ENCODE measurements around the gene SETD7.

The SETD7 gene

GRCh38 chr4:139589336-139590018, 33.5 kb upstream of the SETD7 start:
- DNase-seq (ENCODE audit: extremely low spot score): no peak
- POLR2A ChIA-PET: no interaction called here
- no peak for TF ChIP-seq CTCF (IDR thresholded peaks at IDR 0.05; ENCODE audit: control extremely low read depth, extremely low read depth, low read depth, missing control alignments)
- CTCF ChIA-PET: interaction anchor here (1.1 kb wide), 1 partner anchor 14 kb away, joined by 3 read pairs; no protein-coding TSS in a partner anchor

- CTCF ChIA-PET: interaction anchor here (1.1 to 1.6 kb wide), 3 partner anchors 16 to 33 kb away, joined by 3 to 5 read pairs (median 4); no protein-coding TSS in a partner anchor
- no peak for TF ChIP-seq CTCF (IDR thresholded peaks at IDR 0.05; ENCODE audit: control extremely low read depth, extremely low read depth, low read depth, missing control alignments)
- POLR2A ChIA-PET: no interaction called here
- no peak for DNase-seq (ENCODE audit: extremely low spot score)
Observed at GRCh38 chr4:139587446-139587845, 31.4 kb upstream of the SETD7 start.

GRCh38 chr4:139585473-139585872, 29.5 kb upstream of the SETD7 start:
- ChIA-PET CTCF (interaction anchor here (1.2 to 2.0 kb wide), 2 partner anchors 66 to 88 kb away, joined by 4 to 6 read pairs; no protein-coding TSS in a partner anchor), POLR2A (no interaction called here)
- TF ChIP-seq CTCF (IDR thresholded peaks at IDR 0.05; ENCODE audit: control extremely low read depth, extremely low read depth, low read depth, missing control alignments): no peak
- DNase-seq (ENCODE audit: extremely low spot score): no peak

GRCh38 chr4:139584784-139585183, 28.8 kb upstream of the SETD7 start:
- no peak for DNase-seq (ENCODE audit: extremely low spot score)
- ChIA-PET CTCF (interaction anchor here (2.0 to 2.2 kb wide), 2 partner anchors 19 to 67 kb away, joined by 5 to 6 read pairs; no protein-coding TSS in a partner anchor), POLR2A (no interaction called here)
- no peak for TF ChIP-seq CTCF (IDR thresholded peaks at IDR 0.05; ENCODE audit: control extremely low read depth, extremely low read depth, low read depth, missing control alignments)

GRCh38 chr4:139584013-139584412, 28.0 kb upstream of the SETD7 start:
- ChIA-PET POLR2A (interaction anchor here (0.6 kb wide), 1 partner anchor 44 kb away, joined by 3 read pairs; no protein-coding TSS in a partner anchor), CTCF (interaction anchor here (2.0 to 2.2 kb wide), 2 partner anchors 20 to 68 kb away, joined by 5 to 6 read pairs; no protein-coding TSS in a partner anchor)
- TF ChIP-seq CTCF (IDR thresholded peaks at IDR 0.05; ENCODE audit: control extremely low read depth, extremely low read depth, low read depth, missing control alignments): no peak
- DNase-seq (ENCODE audit: extremely low spot score): no peak

GRCh38 chr4:139582044-139582443, 26.0 kb upstream of the SETD7 start:
- TF ChIP-seq CTCF (IDR thresholded peaks at IDR 0.05; ENCODE audit: control extremely low read depth, extremely low read depth, low read depth, missing control alignments): no peak
- ChIA-PET POLR2A (no interaction called here), CTCF (interaction anchor here (1.5 kb wide), 2 partner anchors 16 to 70 kb away, joined by 3 to 4 read pairs; no protein-coding TSS in a partner anchor)
- no peak for DNase-seq (ENCODE audit: extremely low spot score)
